ENCODE measurements around the gene SPAM1.

The SPAM1 gene

GRCh38 chr7:123948136-123948535, 23.1 kb downstream of the SPAM1 start:
- no peaks in the 10 kb centered on the region for H3K27me3 ChIP-seq (ENCODE audit: insufficient read depth, low read length)

GRCh38 chr7:123958186-123958703, 33.2 kb downstream of the SPAM1 start:
- Histone ChIP-seq H3K4me3 (ENCODE audit: low read depth, low read length) (no peak overlapping the region), H3K4me1 (ENCODE audit: control insufficient read depth, insufficient read depth, low read length, unreplicated experiment) (no peaks in the 10 kb centered on the region), H3K27ac (ENCODE audit: low read depth, low read length) (no peak overlapping the region), H3K27me3 (ENCODE audit: insufficient read depth, low read length) (peaks cover 32% of the 10 kb centered on the region; the same call in 1 of the 2 replicates), H3K36me3 (ENCODE audit: insufficient read depth, low read length) (no peaks in the 10 kb centered on the region), H3K79me2 (ENCODE audit: control insufficient read depth, insufficient read depth, low read length, unreplicated experiment) (no peaks in the 10 kb centered on the region), H2AFZ (ENCODE audit: low read length, unreplicated experiment) (no peak overlapping the region)

More at GRCh38 chr7:123948136-123948535, 23.1 kb downstream of the SPAM1 start:
- Histone ChIP-seq H3K36me3 (ENCODE audit: insufficient read depth, low read length) (no peaks in the 10 kb centered on the region), H3K4me1 (ENCODE audit: control insufficient read depth, insufficient read depth, low read length, unreplicated experiment) (no peaks in the 10 kb centered on the region), H3K79me2 (ENCODE audit: control insufficient read depth, insufficient read depth, low read length, unreplicated experiment) (no peaks in the 10 kb centered on the region), H3K4me3 (ENCODE audit: low read depth, low read length) (no peak overlapping the region), H3K27ac (ENCODE audit: low read depth, low read length) (no peak overlapping the region), H2AFZ (ENCODE audit: low read length, unreplicated experiment) (no peak overlapping the region)

GRCh38 chr7:123961771-123962170, 36.7 kb downstream of the SPAM1 start:
- no peak overlapping the region for H3K4me3 ChIP-seq (ENCODE audit: low read depth, low read length)
- H3K79me2 ChIP-seq (ENCODE audit: control insufficient read depth, insufficient read depth, low read length, unreplicated experiment): no peaks in the 10 kb centered on the region
- no peaks in the 10 kb centered on the region for H3K4me1 ChIP-seq (ENCODE audit: control insufficient read depth, insufficient read depth, low read length, unreplicated experiment)
- H3K36me3 ChIP-seq (ENCODE audit: insufficient read depth, low read length): no peaks in the 10 kb centered on the region
- H3K27ac ChIP-seq (ENCODE audit: low read depth, low read length): no peak overlapping the region
- H2AFZ ChIP-seq (ENCODE audit: low read length, unreplicated experiment): no peak overlapping the region
- peaks cover 14% of the 10 kb centered on the region for H3K27me3 ChIP-seq (ENCODE audit: insufficient read depth, low read length)

- H3K79me2 ChIP-seq (ENCODE audit: control insufficient read depth, insufficient read depth, low read length, unreplicated experiment): no peaks in the 10 kb centered on the region
- H2AFZ ChIP-seq (ENCODE audit: low read length, unreplicated experiment): no peak overlapping the region
- no peak overlapping the region for H3K4me3 ChIP-seq (ENCODE audit: low read depth, low read length)
- H3K4me1 ChIP-seq (ENCODE audit: control insufficient read depth, insufficient read depth, low read length, unreplicated experiment): no peaks in the 10 kb centered on the region
- H3K36me3 ChIP-seq (ENCODE audit: insufficient read depth, low read length): no peaks in the 10 kb centered on the region
- H3K27me3 ChIP-seq (ENCODE audit: insufficient read depth, low read length): peaks cover 4% of the 10 kb centered on the region; the same call in 1 of the 2 replicates
- no peak overlapping the region for H3K27ac ChIP-seq (ENCODE audit: low read depth, low read length)
These were observed 41.9 kb downstream of the SPAM1 start for GRCh38 chr7:123966936-123967335.

- Histone ChIP-seq H3K36me3 (ENCODE audit: insufficient read depth, low read length) (no peaks in the 10 kb centered on the region), H3K79me2 (ENCODE audit: control insufficient read depth, insufficient read depth, low read length, unreplicated experiment) (no peaks in the 10 kb centered on the region), H3K4me3 (ENCODE audit: low read depth, low read length) (no peak overlapping the region), H3K27ac (ENCODE audit: low read depth, low read length) (no peak overlapping the region), H3K4me1 (ENCODE audit: control insufficient read depth, insufficient read depth, low read length, unreplicated experiment) (no peaks in the 10 kb centered on the region), H2AFZ (ENCODE audit: low read length, unreplicated experiment) (no peak overlapping the region), H3K27me3 (ENCODE audit: insufficient read depth, low read length) (peaks cover 9% of the 10 kb centered on the region; the same call in 1 of the 2 replicates)
These were observed 47.0 kb downstream of the SPAM1 start for GRCh38 chr7:123972045-123972444.

- Histone ChIP-seq H3K27ac (ENCODE audit: low read depth, low read length) (no peak overlapping the region), H3K4me1 (ENCODE audit: control insufficient read depth, insufficient read depth, low read length, unreplicated experiment) (no peaks in the 10 kb centered on the region), H3K27me3 (ENCODE audit: insufficient read depth, low read length) (peaks cover 9% of the 10 kb centered on the region; the same call in 1 of the 2 replicates), H3K36me3 (ENCODE audit: insufficient read depth, low read length) (no peaks in the 10 kb centered on the region), H3K79me2 (ENCODE audit: control insufficient read depth, insufficient read depth, low read length, unreplicated experiment) (no peaks in the 10 kb centered on the region), H3K4me3 (ENCODE audit: low read depth, low read length) (no peak overlapping the region), H2AFZ (ENCODE audit: low read length, unreplicated experiment) (no peak overlapping the region)
These were observed 47.8 kb downstream of the SPAM1 start for GRCh38 chr7:123972831-123973230.

- H3K27me3 ChIP-seq (ENCODE audit: insufficient read depth, low read length): peaks cover 9% of the 10 kb centered on the region; the same call in 1 of the 2 replicates
- H3K27ac ChIP-seq (ENCODE audit: low read depth, low read length): no peak overlapping the region
- no peaks in the 10 kb centered on the region for H3K79me2 ChIP-seq (ENCODE audit: control insufficient read depth, insufficient read depth, low read length, unreplicated experiment)
- no peaks in the 10 kb centered on the region for H3K36me3 ChIP-seq (ENCODE audit: insufficient read depth, low read length)
- no peak overlapping the region for H2AFZ ChIP-seq (ENCODE audit: low read length, unreplicated experiment)
- no peaks in the 10 kb centered on the region for H3K4me1 ChIP-seq (ENCODE audit: control insufficient read depth, insufficient read depth, low read length, unreplicated experiment)
- no peak overlapping the region for H3K4me3 ChIP-seq (ENCODE audit: low read depth, low read length)
These were observed 49.4 kb downstream of the SPAM1 start for GRCh38 chr7:123974326-123974908.

GRCh38 chr7:123975084-123975483, 50.0 kb downstream of the SPAM1 start:
- H3K36me3 ChIP-seq (ENCODE audit: insufficient read depth, low read length): no peaks in the 10 kb centered on the region
- H2AFZ ChIP-seq (ENCODE audit: low read length, unreplicated experiment): no peak overlapping the region
- peaks cover 9% of the 10 kb centered on the region; the same call in 1 of the 2 replicates for H3K27me3 ChIP-seq (ENCODE audit: insufficient read depth, low read length)
- H3K79me2 ChIP-seq (ENCODE audit: control insufficient read depth, insufficient read depth, low read length, unreplicated experiment): no peaks in the 10 kb centered on the region
- no peak overlapping the region for H3K27ac ChIP-seq (ENCODE audit: low read depth, low read length)
- H3K4me3 ChIP-seq (ENCODE audit: low read depth, low read length): no peak overlapping the region
- no peaks in the 10 kb centered on the region for H3K4me1 ChIP-seq (ENCODE audit: control insufficient read depth, insufficient read depth, low read length, unreplicated experiment)

- H3K4me3 ChIP-seq (ENCODE audit: low read depth, low read length): no peak overlapping the region
- no peaks in the 10 kb centered on the region for H3K4me1 ChIP-seq (ENCODE audit: control insufficient read depth, insufficient read depth, low read length, unreplicated experiment)
- H3K36me3 ChIP-seq (ENCODE audit: insufficient read depth, low read length): no peaks in the 10 kb centered on the region
- no peaks in the 10 kb centered on the region for H3K79me2 ChIP-seq (ENCODE audit: control insufficient read depth, insufficient read depth, low read length, unreplicated experiment)
- H2AFZ ChIP-seq (ENCODE audit: low read length, unreplicated experiment): no peak overlapping the region
- H3K27ac ChIP-seq (ENCODE audit: low read depth, low read length): no peak overlapping the region
- peaks cover 9% of the 10 kb centered on the region; the same call in 1 of the 2 replicates for H3K27me3 ChIP-seq (ENCODE audit: insufficient read depth, low read length)
These were observed 52.0 kb downstream of the SPAM1 start for GRCh38 chr7:123977081-123977480.

GRCh38 chr7:123979876-123980275, 54.8 kb downstream of the SPAM1 start:
- Histone ChIP-seq H2AFZ (ENCODE audit: low read length, unreplicated experiment) (no peak overlapping the region), H3K27ac (ENCODE audit: low read depth, low read length) (no peak overlapping the region), H3K36me3 (ENCODE audit: insufficient read depth, low read length) (no peaks in the 10 kb centered on the region), H3K4me3 (ENCODE audit: low read depth, low read length) (no peak overlapping the region), H3K79me2 (ENCODE audit: control insufficient read depth, insufficient read depth, low read length, unreplicated experiment) (no peaks in the 10 kb centered on the region), H3K27me3 (ENCODE audit: insufficient read depth, low read length) (no peaks in the 10 kb centered on the region), H3K4me1 (ENCODE audit: control insufficient read depth, insufficient read depth, low read length, unreplicated experiment) (no peaks in the 10 kb centered on the region)

- H3K36me3 ChIP-seq (ENCODE audit: insufficient read depth, low read length): no peaks in the 10 kb centered on the region
- no peaks in the 10 kb centered on the region for H3K4me1 ChIP-seq (ENCODE audit: control insufficient read depth, insufficient read depth, low read length, unreplicated experiment)
- H3K4me3 ChIP-seq (ENCODE audit: low read depth, low read length): no peak overlapping the region
- H2AFZ ChIP-seq (ENCODE audit: low read length, unreplicated experiment): no peak overlapping the region
- H3K79me2 ChIP-seq (ENCODE audit: control insufficient read depth, insufficient read depth, low read length, unreplicated experiment): no peaks in the 10 kb centered on the region
- no peak overlapping the region for H3K27ac ChIP-seq (ENCODE audit: low read depth, low read length)
- H3K27me3 ChIP-seq (ENCODE audit: insufficient read depth, low read length): no peaks in the 10 kb centered on the region
These were observed 62.4 kb downstream of the SPAM1 start for GRCh38 chr7:123987445-123987844.

Measured in ACC112 (cell line).